Naive thymus-derived CD4-positive, alpha-beta T cell (primary cell): ENCODE results near the gene DLG2. TPM values are rescaled to one million over a fixed set of nuclear protein-coding genes. Genes with fewer than 3 reads are reported as not detected.

Source experiments
- ATAC-seq: fragments of 150-1000 bp; cut with Tn5 transposase; 2 replicates; pipeline ENCODE4 v1.10.0; 2021; ENCODE audit warnings: mild to moderate bottlenecking, moderate library complexity
- CTCF ChIA-PET: fragments of 350-600 bp; sonication (Branson Sonifier 250); formaldehyde crosslinking; loops from one replicate; lab custom pipeline; 2021; ENCODE audit warnings: antibody characterized with exemption; lab: Charles Lee
- POLR2A ChIA-PET: fragments of 350-600 bp; sonication (Branson Sonifier 250); formaldehyde crosslinking; loops from one replicate; lab custom pipeline; 2021; ENCODE audit warnings: antibody characterized with exemption, inconsistent platforms; lab: Charles Lee
- DNase-seq, 9 donors: peaks; one replicate each; pipeline versions ENCODE4 v3.0.0 to v3.0.0-alpha.2; 2020 to 2022; ENCODE audit warnings: mixed read lengths in 1 of 9
- H3K27ac ChIP-seq: one replicate; pipeline ENCODE4 v1.7.0; 2013; ENCODE audit warnings: mild to moderate bottlenecking, low read depth, low read length, moderate library complexity
- H3K27me3 ChIP-seq, 2 donors: one replicate each; pipeline ENCODE4 v1.7.0; 2013; ENCODE audit warnings: low read length in 2 of 2, mild to moderate bottlenecking in 2 of 2, moderate library complexity in 2 of 2; ENCODE audit not compliant: control insufficient read depth in 2 of 2, insufficient read depth in 2 of 2
- H3K36me3 ChIP-seq, 3 experiments: 1 replicate in 2 of 3; 2 replicates in 1 of 3; pipeline ENCODE4 v1.7.0; 2013; ENCODE audit warnings: low read length in 3 of 3, mild to moderate bottlenecking in 3 of 3, moderate library complexity in 1 of 3; ENCODE audit not compliant: insufficient read depth in 3 of 3, control insufficient read depth in 2 of 3
- H3K4me1 ChIP-seq, 2 donors: one replicate each; pipeline ENCODE4 v1.7.0; 2013; ENCODE audit warnings: low read length in 2 of 2, mild to moderate bottlenecking in 2 of 2, moderate library complexity in 1 of 2; ENCODE audit not compliant: control insufficient read depth in 2 of 2, insufficient read depth in 2 of 2
- H3K4me3 ChIP-seq: 2 replicates; pipeline ENCODE4 v1.7.0; 2013; ENCODE audit warnings: mild to moderate bottlenecking, low read length
- H3K9me3 ChIP-seq, 3 experiments: 1 replicate in 2 of 3; 2 replicates in 1 of 3; pipeline ENCODE4 v1.7.0; 2013; ENCODE audit warnings: low read length in 3 of 3; ENCODE audit not compliant: control insufficient read depth in 2 of 3
- H3K27ac Mint-ChIP-seq, 9 donors: one replicate each; pipeline ENCODE4 v1.8.0; 2020 to 2022; ENCODE audit warnings: mixed read lengths in 9 of 9, mild to moderate bottlenecking in 8 of 9, moderate library complexity in 5 of 9, inconsistent platforms in 2 of 9
- H3K27me3 Mint-ChIP-seq, 5 donors: one replicate each; pipeline ENCODE4 v1.8.0; 2021 to 2022; ENCODE audit warnings: mixed read lengths in 5 of 5, mild to moderate bottlenecking in 1 of 5
- H3K36me3 Mint-ChIP-seq, 5 donors: one replicate each; pipeline ENCODE4 v1.8.0; 2020 to 2022; ENCODE audit warnings: mixed read lengths in 5 of 5, mild to moderate bottlenecking in 3 of 5, inconsistent platforms in 1 of 5
- H3K4me1 Mint-ChIP-seq, 7 donors: one replicate each; pipeline ENCODE4 v1.8.0; 2020 to 2022; ENCODE audit warnings: mixed read lengths in 7 of 7, mild to moderate bottlenecking in 3 of 7, inconsistent platforms in 1 of 7
- H3K4me3 Mint-ChIP-seq, 10 donors: one replicate each; pipeline ENCODE4 v1.8.0; 2020 to 2022; ENCODE audit warnings: mild to moderate bottlenecking in 10 of 10, mixed read lengths in 10 of 10, moderate library complexity in 6 of 10, inconsistent platforms in 2 of 10
- H3K9me3 Mint-ChIP-seq, 11 donors: one replicate each; pipeline ENCODE4 v1.8.0; 2020 to 2022; ENCODE audit warnings: mixed read lengths in 11 of 11, mild to moderate bottlenecking in 4 of 11, inconsistent platforms in 1 of 11, moderate library complexity in 1 of 11
- intact Hi-C, 2 donors: fragments of 100-400 bp; cut with micrococcal nuclease; formaldehyde crosslinking; loops; one replicate each; pipeline ENCODE4 v1.15.1; 2023
- polyA plus RNA-seq, 2 donors: library from polyadenylated mRNA; unstranded; fragments of 300-500 nt; fragmentation: Illumina TruSeq; gene quantifications; one replicate each; pipeline ENCODE4 v1.2.3, GENCODE V29; 2021
- total RNA-seq, 6 experiments: library from RNA in 5 of 6; stranded (reverse) in 5 of 6; gene quantifications; 1 replicate in 5 of 6; 2 replicates in 1 of 6; pipeline ENCODE4 v1.2.3 and lab custom pipeline; 2021 to 2026

Gene DLG2
- total and polyA plus RNA-seq, 7 experiments from 2014 or later, result 0.64 to 6.1 (median 3.7) TPM

GRCh38 chr11:83681031-83681781, 1945.9 kb downstream of the DLG2 start:
- H3K4me3 Mint-ChIP-seq, result no peak overlapping the region
- intact Hi-C loops, result no loop called here
- Histone ChIP-seq H3K27ac (no peak overlapping the region), H3K4me1 (no peaks in the 10 kb centered on the region), H3K4me3 (no peak overlapping the region), H3K36me3 (no peaks in the 10 kb centered on the region), H3K9me3 (no peaks in the 10 kb centered on the region), H3K27me3 (no peaks in the 10 kb centered on the region)
- DNase-seq, result no peak
- peaks cover 4 to 31% (median 14%) of the 10 kb centered on the region in 5 donors for H3K27me3 Mint-ChIP-seq
- H3K4me1 Mint-ChIP-seq, result no peaks in the 10 kb centered on the region
- ATAC-seq, result no peak
- no peaks in the 10 kb centered on the region for H3K36me3 Mint-ChIP-seq
- peaks cover 0 to 9% (median 0%) of the 10 kb centered on the region in 11 donors for H3K9me3 Mint-ChIP-seq
- POLR2A ChIA-PET, result no interaction called here
- H3K27ac Mint-ChIP-seq, result no peak overlapping the region
- CTCF ChIA-PET, result no interaction called here

GRCh38 chr11:83680321-83680720, 1946.8 kb downstream of the DLG2 start:
- H3K27me3 Mint-ChIP-seq, result peaks cover 4 to 23% (median 10%) of the 10 kb centered on the region in 5 donors
- DNase-seq (no peak), ATAC-seq (no peak)
- Histone ChIP-seq H3K36me3 (no peaks in the 10 kb centered on the region), H3K27me3 (no peaks in the 10 kb centered on the region), H3K4me1 (no peaks in the 10 kb centered on the region), H3K9me3 (no peaks in the 10 kb centered on the region), H3K27ac (no peak overlapping the region), H3K4me3 (no peak overlapping the region)
- H3K4me1 Mint-ChIP-seq, result no peaks in the 10 kb centered on the region
- ChIA-PET CTCF (no interaction called here), POLR2A (no interaction called here)
- peaks cover 0 to 3% (median 0%) of the 10 kb centered on the region in 11 donors for H3K9me3 Mint-ChIP-seq
- H3K36me3 Mint-ChIP-seq, result no peaks in the 10 kb centered on the region
- H3K4me3 Mint-ChIP-seq, result no peak overlapping the region
- intact Hi-C loops, result no loop called here
- no peak overlapping the region for H3K27ac Mint-ChIP-seq

GRCh38 chr11:83678831-83679584, 1948.1 kb downstream of the DLG2 start:
- no peak for ATAC-seq
- no peaks in the 10 kb centered on the region for H3K27me3 ChIP-seq
- no peak overlapping the region for H3K27ac ChIP-seq
- intact Hi-C loops, result no loop called here
- H3K4me3 Mint-ChIP-seq, result no peak overlapping the region
- no peak for DNase-seq
- H3K36me3 ChIP-seq, result no peaks in the 10 kb centered on the region
- peaks cover 0 to 3% (median 0%) of the 10 kb centered on the region in 11 donors for H3K9me3 Mint-ChIP-seq
- no peaks in the 10 kb centered on the region for H3K36me3 Mint-ChIP-seq
- no peak overlapping the region for H3K27ac Mint-ChIP-seq
- ChIA-PET POLR2A (no interaction called here), CTCF (no interaction called here)
- no peak overlapping the region for H3K4me3 ChIP-seq
- H3K27me3 Mint-ChIP-seq, result peaks cover 4 to 23% (median 9%) of the 10 kb centered on the region in 5 donors
- no peaks in the 10 kb centered on the region for H3K9me3 ChIP-seq
- no peaks in the 10 kb centered on the region for H3K4me1 Mint-ChIP-seq
- H3K4me1 ChIP-seq, result no peaks in the 10 kb centered on the region

GRCh38 chr11:83677730-83678129, 1949.4 kb downstream of the DLG2 start:
- H3K4me1 ChIP-seq, result no peaks in the 10 kb centered on the region
- ChIA-PET CTCF (no interaction called here), POLR2A (no interaction called here)
- ATAC-seq (no peak), DNase-seq (no peak)
- Mint-ChIP-seq H3K4me3 (no peak overlapping the region), H3K9me3 (peaks cover 0 to 3% (median 0%) of the 10 kb centered on the region in 11 donors), H3K4me1 (no peaks in the 10 kb centered on the region), H3K27ac (no peak overlapping the region), H3K27me3 (peaks cover 4 to 23% (median 9%) of the 10 kb centered on the region in 5 donors), H3K36me3 (no peaks in the 10 kb centered on the region)
- H3K4me3 ChIP-seq, result no peak overlapping the region
- no peaks in the 10 kb centered on the region for H3K36me3 ChIP-seq
- intact Hi-C loops, result no loop called here
- no peaks in the 10 kb centered on the region for H3K27me3 ChIP-seq
- no peak overlapping the region for H3K27ac ChIP-seq
- no peaks in the 10 kb centered on the region for H3K9me3 ChIP-seq

- Mint-ChIP-seq H3K36me3 (no peaks in the 10 kb centered on the region), H3K4me1 (no peaks in the 10 kb centered on the region), H3K9me3 (peaks cover 0 to 3% (median 0%) of the 10 kb centered on the region in 11 donors), H3K27me3 (peaks cover 3 to 24% (median 8%) of the 10 kb centered on the region in 5 donors), H3K4me3 (no peak overlapping the region), H3K27ac (no peak overlapping the region)
- Histone ChIP-seq H3K27ac (no peak overlapping the region), H3K4me1 (no peaks in the 10 kb centered on the region), H3K36me3 (no peaks in the 10 kb centered on the region), H3K9me3 (no peaks in the 10 kb centered on the region), H3K27me3 (no peaks in the 10 kb centered on the region), H3K4me3 (no peak overlapping the region)
- ATAC-seq (no peak), DNase-seq (no peak)
- ChIA-PET POLR2A (no interaction called here), CTCF (no interaction called here)
- intact Hi-C loops, result no loop called here
These were observed 1951.0 kb downstream of the DLG2 start for GRCh38 chr11:83676056-83676601.

- no peaks in the 10 kb centered on the region for H3K9me3 ChIP-seq
- Mint-ChIP-seq H3K27ac (no peak overlapping the region), H3K4me1 (no peaks in the 10 kb centered on the region), H3K36me3 (no peaks in the 10 kb centered on the region), H3K27me3 (peaks cover 0 to 15% (median 3%) of the 10 kb centered on the region in 5 donors), H3K4me3 (no peak overlapping the region), H3K9me3 (peaks cover 0 to 3% (median 0%) of the 10 kb centered on the region in 11 donors)
- H3K4me1 ChIP-seq, result no peaks in the 10 kb centered on the region
- DNase-seq (no peak), ATAC-seq (no peak)
- H3K27ac ChIP-seq, result no peak overlapping the region
- intact Hi-C loops, result no loop called here
- CTCF ChIA-PET, result no interaction called here
- POLR2A ChIA-PET, result no interaction called here
- H3K27me3 ChIP-seq, result no peaks in the 10 kb centered on the region
- H3K4me3 ChIP-seq, result no peak overlapping the region
- H3K36me3 ChIP-seq, result no peaks in the 10 kb centered on the region
These were observed 1952.8 kb downstream of the DLG2 start for GRCh38 chr11:83674102-83674896.
